ENCODE results near the gene SLC6A7.

- TF ChIP-seq CTCF (IDR thresholded peaks at IDR 0.05 in 4 of 5, conservative IDR thresholded peaks at IDR 0.05 in 1 of 5) (no peak), POLR2A (IDR thresholded peaks at IDR 0.05) (no peak)
Observed at GRCh38 chr5:150176745-150177477, 13.0 kb upstream of the SLC6A7 start.

Measured in gastrocnemius medialis (tissue), 4 donors.